Measurements from ENCODE around the gene SSBP3. TPM values are rescaled to one million over a fixed set of nuclear protein-coding genes. Genes with fewer than 3 reads are reported as not detected.

The SSBP3 gene
- polyA plus RNA-seq, 1 donor (not counting 4 experiments of a cell fraction or from before 2014, with no cell fraction given): 16.9 TPM

DNA sequence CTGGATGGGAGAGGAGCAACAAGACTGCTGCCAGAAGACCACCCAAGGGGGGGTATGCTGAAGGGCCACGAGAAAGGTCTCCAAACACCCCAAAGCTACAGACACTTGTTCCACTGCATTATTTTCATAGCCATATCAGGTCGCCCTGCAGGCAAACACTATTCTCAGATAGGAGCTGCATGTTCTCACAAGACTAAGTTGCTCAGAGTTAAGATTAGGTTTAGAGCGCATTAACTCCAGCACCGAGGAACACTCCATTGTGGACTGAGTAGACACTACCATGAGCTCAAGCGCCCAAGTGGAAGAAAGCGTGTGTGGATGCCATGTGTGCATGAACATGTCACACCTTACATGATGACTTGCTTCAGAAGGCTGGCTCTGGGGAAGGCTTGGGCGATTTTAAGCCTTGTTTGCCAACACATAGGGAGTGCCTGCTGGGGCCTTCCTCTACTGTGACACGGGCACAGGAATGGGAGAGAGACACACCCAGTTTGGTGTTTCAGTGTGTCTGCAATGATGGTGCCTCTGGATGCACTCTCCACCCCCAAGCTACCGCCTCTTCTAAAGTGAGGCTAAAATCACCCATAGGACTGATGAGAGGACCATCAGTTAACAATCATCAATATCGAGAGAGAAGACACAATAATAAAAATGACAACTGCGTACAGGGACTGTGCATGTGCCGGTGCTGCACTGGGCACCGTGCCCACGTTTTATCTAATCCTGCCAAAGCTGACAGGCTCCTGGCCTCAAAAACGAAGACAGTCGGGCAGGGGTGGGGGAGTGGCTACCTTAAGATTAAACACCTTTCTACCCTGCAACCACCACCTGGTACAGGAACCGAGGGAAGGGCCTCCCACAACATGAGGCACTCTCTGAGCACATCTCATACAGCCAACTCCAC, 34.9 kb downstream of the SSBP3 start:
- TF ChIP-seq EZH2 (IDR thresholded peaks at IDR 0.05; ENCODE audit: low read length): no peak
- TF ChIP-seq, protein P1, sequence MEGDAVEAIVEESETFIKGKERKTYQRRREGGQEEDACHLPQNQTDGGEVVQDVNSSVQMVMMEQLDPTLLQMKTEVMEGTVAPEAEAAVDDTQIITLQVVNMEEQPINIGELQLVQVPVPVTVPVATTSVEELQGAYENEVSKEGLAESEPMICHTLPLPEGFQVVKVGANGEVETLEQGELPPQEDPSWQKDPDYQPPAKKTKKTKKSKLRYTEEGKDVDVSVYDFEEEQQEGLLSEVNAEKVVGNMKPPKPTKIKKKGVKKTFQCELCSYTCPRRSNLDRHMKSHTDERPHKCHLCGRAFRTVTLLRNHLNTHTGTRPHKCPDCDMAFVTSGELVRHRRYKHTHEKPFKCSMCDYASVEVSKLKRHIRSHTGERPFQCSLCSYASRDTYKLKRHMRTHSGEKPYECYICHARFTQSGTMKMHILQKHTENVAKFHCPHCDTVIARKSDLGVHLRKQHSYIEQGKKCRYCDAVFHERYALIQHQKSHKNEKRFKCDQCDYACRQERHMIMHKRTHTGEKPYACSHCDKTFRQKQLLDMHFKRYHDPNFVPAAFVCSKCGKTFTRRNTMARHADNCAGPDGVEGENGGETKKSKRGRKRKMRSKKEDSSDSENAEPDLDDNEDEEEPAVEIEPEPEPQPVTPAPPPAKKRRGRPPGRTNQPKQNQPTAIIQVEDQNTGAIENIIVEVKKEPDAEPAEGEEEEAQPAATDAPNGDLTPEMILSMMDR (optimal IDR thresholded peaks at IDR 0.05 in 1 of 3, IDR thresholded peaks at IDR 0.05 in 1 of 3, conservative IDR thresholded peaks at IDR 0.05 in 1 of 3; ENCODE audit: extremely low read depth in 1 of 3, insufficient read depth in 2 of 3, low read length in 3 of 3): no peak
- peak; percentile 5 for FAIRE-seq
- no peaks in the 10 kb centered on the region for H3K27me3 ChIP-seq (ENCODE audit: control insufficient read depth, extremely low read depth, insufficient read depth, low read length)
- H3K27ac ChIP-seq (ENCODE audit: control insufficient read depth, insufficient read depth, low read length): no peak overlapping the region
- H3K4me3 ChIP-seq (ENCODE audit: control insufficient read depth in 2 of 3, extremely low read depth in 1 of 3, insufficient read depth in 2 of 3, low read depth in 1 of 3, low read length in 3 of 3): no peak overlapping the region
- peaks cover 2% of the 10 kb centered on the region for H3K9me1 ChIP-seq (ENCODE audit: control insufficient read depth, extremely low read depth, insufficient read depth, low read length)
- dilution Hi-C loops (cut with MboI; ENCODE audit: extremely low pct_ligation_motif_present, low sequenced_read_pairs): no loop called here
- no peaks in the 10 kb centered on the region for H4K20me1 ChIP-seq (ENCODE audit: control insufficient read depth, extremely low read depth, insufficient read depth, low read length)
- no peaks in the 10 kb centered on the region for H3K79me2 ChIP-seq (ENCODE audit: control insufficient read depth, insufficient read depth, low read length)
- peaks cover 17% of the 10 kb centered on the region for H3K4me1 ChIP-seq (ENCODE audit: control insufficient read depth, extremely low read depth, insufficient read depth, low read length)
- H3K36me3 ChIP-seq (ENCODE audit: control insufficient read depth in 2 of 2, extremely low read depth in 1 of 2, insufficient read depth in 2 of 2, low read length in 2 of 2): no peaks in the 10 kb centered on the region
- H3K4me2 ChIP-seq (ENCODE audit: control insufficient read depth, extremely low read depth, insufficient read depth, low read depth, low read length): peak overlapping the region; percentile 36
- no peaks in the 10 kb centered on the region for H3K9me3 ChIP-seq (ENCODE audit: control insufficient read depth, low read depth, low read length)
- no peak overlapping the region for H3K9ac ChIP-seq (ENCODE audit: control insufficient read depth, extremely low read depth, insufficient read depth, low read length)
- no peak for DNase-seq (ENCODE audit: low read depth, low spot score)
- no peak overlapping the region for H2AFZ ChIP-seq (ENCODE audit: control insufficient read depth, low read length)

DNA sequence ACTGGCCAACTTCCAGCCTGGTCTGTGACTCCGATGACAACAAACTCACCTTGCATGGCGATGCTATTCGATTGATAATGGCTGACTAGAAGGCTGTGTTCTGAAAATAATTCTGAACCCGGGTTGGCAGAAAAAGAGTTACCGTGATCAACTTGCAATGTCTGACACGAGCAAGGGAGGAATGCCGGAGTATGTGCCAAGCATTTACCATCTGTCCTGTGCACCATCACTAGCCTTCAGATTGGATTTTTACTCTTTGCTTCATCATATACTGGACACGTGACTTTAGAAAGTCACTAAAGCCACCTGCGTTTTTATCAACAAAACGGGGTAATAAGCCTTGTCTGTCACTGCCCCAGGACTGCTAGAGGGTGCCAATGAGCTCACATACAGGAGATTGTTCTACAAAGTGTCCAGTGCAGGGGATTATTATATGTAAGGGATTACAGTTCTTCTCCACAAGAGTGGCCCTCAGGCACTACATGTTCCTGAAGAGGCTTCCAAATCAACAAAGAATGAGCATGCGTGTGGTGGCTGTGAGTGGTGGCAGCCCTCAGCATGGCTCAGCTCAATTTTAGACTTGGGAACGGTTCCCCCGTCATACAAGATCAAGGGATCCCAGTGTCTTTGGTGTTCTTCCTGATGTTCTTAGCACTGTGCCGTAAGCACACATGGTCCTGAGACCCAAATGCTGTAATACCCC, 35.8 kb downstream of the SSBP3 start:
- H3K27me3 ChIP-seq (ENCODE audit: control insufficient read depth, extremely low read depth, insufficient read depth, low read length): no peaks in the 10 kb centered on the region
- H3K9me1 ChIP-seq (ENCODE audit: control insufficient read depth, extremely low read depth, insufficient read depth, low read length): peaks cover 2% of the 10 kb centered on the region
- H3K4me2 ChIP-seq (ENCODE audit: control insufficient read depth, extremely low read depth, insufficient read depth, low read depth, low read length): peak overlapping the region; percentile 36
- no peaks in the 10 kb centered on the region for H3K9me3 ChIP-seq (ENCODE audit: control insufficient read depth, low read depth, low read length)
- H2AFZ ChIP-seq (ENCODE audit: control insufficient read depth, low read length): no peak overlapping the region
- dilution Hi-C loops (cut with MboI; ENCODE audit: extremely low pct_ligation_motif_present, low sequenced_read_pairs): no loop called here
- no peaks in the 10 kb centered on the region for H4K20me1 ChIP-seq (ENCODE audit: control insufficient read depth, extremely low read depth, insufficient read depth, low read length)
- no peak overlapping the region for H3K9ac ChIP-seq (ENCODE audit: control insufficient read depth, extremely low read depth, insufficient read depth, low read length)
- FAIRE-seq (no peak), DNase-seq (ENCODE audit: low read depth, low spot score) (no peak)
- no peak overlapping the region for H3K27ac ChIP-seq (ENCODE audit: control insufficient read depth, insufficient read depth, low read length)
- no peak for TF ChIP-seq EZH2 (IDR thresholded peaks at IDR 0.05; ENCODE audit: low read length)
- TF ChIP-seq, protein P1 (optimal IDR thresholded peaks at IDR 0.05 in 1 of 3, IDR thresholded peaks at IDR 0.05 in 1 of 3, conservative IDR thresholded peaks at IDR 0.05 in 1 of 3; ENCODE audit: extremely low read depth in 1 of 3, insufficient read depth in 2 of 3, low read length in 3 of 3): peak in 1 of 3 experiments; percentile 41
- no peaks in the 10 kb centered on the region for H3K79me2 ChIP-seq (ENCODE audit: control insufficient read depth, insufficient read depth, low read length)
- no peaks in the 10 kb centered on the region for H3K36me3 ChIP-seq (ENCODE audit: control insufficient read depth in 2 of 2, extremely low read depth in 1 of 2, insufficient read depth in 2 of 2, low read length in 2 of 2)
- no peak overlapping the region for H3K4me3 ChIP-seq (ENCODE audit: control insufficient read depth in 2 of 3, extremely low read depth in 1 of 3, insufficient read depth in 2 of 3, low read depth in 1 of 3, low read length in 3 of 3)
- peaks cover 17% of the 10 kb centered on the region for H3K4me1 ChIP-seq (ENCODE audit: control insufficient read depth, extremely low read depth, insufficient read depth, low read length)
